HG03039 (cell line): ENCODE measurements around the gene SGPP1.
"Not testable (repeated sequence)": the region's sequence is repeated elsewhere in the genome, so short reads cannot be mapped to it uniquely, and the experiment has no call there.

ENCODE experiments used
- ATAC-seq: cut with Tn5 transposase; IDR thresholded peaks from one replicate; pipeline ENCODE4 v1.9.1; 2021; ENCODE audit warnings: mild to moderate bottlenecking, moderate library complexity; ENCODE audit not compliant: unreplicated experiment

SGPP1 gene

GRCh38 chr14:63673886-63674497, 53.9 kb downstream of the SGPP1 start:
- no peak for ATAC-seq

- no peak for ATAC-seq
Measured at GRCh38 chr14:63673255-63673654, 54.6 kb downstream of the SGPP1 start.

- no peak for ATAC-seq
Measured at GRCh38 chr14:63672417-63673180, 55.3 kb downstream of the SGPP1 start.

GRCh38 chr14:63671987-63672386, 55.9 kb downstream of the SGPP1 start:
- ATAC-seq, result no peak

GRCh38 chr14:63670692-63671091, 57.2 kb downstream of the SGPP1 start:
- no peak for ATAC-seq

DNA sequence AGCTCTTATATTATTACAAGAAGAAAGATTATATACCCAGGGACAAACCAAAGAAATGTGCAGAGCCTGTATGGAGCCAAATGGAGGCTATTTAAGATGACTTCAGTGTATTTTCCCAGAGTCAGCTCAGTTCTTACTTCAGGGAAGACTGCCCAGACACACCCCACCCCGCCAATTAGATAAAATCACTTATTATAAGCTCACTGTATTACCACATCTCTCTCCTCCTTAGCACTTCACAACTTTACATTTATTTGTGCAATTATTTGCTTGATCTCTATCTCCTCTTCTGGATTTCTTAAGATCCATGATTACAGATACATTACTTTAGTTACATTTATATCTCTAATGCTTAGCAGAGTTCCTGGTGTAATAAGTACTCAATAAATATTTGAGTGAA, 61.5 kb downstream of the SGPP1 start:
- ATAC-seq, result no peak

DNA sequence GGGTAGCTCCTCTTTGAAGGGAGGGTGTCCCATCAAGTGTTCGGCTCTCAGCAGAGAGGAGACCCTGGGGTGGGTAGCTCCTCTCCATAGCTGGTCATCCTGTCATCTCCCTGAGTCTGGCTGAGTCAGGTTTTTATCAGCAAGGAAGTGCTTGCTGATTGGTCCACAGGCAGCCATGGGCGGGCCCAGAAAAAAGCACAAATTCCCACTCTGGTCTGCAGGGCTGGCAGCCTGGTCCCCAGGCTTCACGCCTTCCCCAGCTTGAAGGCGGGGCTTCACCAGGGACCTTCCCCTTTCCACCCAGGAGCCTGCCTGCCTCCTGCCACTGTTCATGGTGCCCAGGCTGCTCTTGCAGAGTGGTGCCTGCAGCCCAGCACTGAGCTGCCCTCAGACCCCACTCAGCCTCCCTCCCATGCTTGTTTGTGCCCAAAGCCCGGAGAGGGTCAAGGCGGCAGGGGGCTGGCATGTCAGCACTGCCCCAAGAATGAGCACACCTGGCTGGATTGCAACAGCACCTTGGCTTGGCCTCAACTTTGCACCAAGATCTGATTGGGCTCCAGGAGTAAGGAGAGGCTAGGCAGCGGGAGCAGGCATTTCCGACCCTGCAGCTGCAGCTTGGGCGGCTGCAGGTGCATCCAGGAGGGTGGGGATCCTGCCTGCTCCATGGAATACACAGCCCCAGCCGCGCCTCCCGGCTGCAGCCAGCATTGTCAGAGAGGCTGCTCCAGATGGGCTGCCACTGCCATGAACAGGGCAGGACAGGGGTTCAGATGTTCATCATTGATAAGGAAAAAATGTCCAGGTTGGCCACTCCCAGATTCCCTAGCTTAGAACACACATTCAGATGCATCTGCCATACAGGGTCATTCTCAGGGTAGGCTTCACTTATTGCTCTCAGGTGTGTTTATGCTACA, 64.2 kb downstream of the SGPP1 start:
- no peak for ATAC-seq

GRCh38 chr14:63662776-63663175, 65.1 kb downstream of the SGPP1 start:
- ATAC-seq, result no peak

GRCh38 chr14:63661881-63662280, 66.0 kb downstream of the SGPP1 start:
- ATAC-seq, result not testable (repeated sequence)

DNA sequence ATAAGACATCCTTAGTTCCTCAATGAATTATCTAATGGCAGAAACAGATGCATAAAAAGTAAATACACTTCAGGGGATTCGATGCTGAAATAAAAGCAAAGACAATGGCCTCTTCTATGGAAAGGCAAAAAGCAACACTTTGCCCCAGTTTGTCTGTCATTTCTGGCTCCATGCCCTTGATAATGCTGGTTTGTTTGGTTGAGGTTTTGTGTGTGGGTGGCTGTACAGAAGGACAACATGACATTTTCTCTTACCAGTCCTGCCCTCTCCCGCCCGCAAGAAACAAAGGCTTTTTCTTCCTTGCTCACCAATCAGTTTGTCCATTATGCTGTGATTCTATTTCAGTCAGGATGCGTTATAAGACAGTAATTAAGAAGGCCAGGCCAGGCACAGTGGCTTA, 68.1 kb downstream of the SGPP1 start:
- no peak for ATAC-seq

DNA sequence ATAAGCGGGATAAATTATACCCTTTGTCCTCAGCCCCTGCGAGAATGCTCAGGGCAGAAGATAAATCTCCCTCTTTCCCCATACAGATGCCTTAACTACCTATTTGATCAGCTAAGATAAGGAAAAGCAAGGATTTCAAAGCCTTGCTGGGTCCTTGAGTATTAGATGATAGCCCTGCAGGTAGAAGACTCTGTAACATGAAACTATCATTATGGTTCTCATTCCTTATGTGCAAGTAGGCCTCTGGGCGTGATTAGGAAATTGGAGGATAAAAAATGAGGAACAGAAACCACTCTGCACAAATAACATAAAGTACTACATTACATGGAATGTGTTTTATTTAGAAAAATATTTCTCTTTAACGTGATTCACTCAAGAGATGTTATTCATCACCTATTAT, 71.7 kb downstream of the SGPP1 start:
- ATAC-seq, result no peak

DNA sequence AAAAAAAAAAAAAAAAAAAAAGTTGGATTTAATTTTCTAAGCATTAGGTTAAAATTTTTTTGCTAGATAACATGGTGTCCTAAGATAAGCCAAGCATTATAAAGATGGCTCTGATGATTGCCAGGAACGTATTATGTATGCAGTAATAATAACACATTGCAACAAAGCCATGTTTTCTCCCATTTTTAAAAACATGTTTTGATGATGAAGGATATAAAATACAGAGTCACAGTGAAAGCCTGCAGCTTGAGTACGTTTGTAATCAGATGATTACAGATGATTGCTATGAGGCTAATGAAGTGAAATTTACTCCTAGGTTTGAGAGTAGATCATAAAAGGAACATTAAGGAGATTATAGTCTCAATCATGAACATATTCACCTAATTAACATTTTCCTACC, 72.9 kb downstream of the SGPP1 start:
- ATAC-seq, result no peak

DNA sequence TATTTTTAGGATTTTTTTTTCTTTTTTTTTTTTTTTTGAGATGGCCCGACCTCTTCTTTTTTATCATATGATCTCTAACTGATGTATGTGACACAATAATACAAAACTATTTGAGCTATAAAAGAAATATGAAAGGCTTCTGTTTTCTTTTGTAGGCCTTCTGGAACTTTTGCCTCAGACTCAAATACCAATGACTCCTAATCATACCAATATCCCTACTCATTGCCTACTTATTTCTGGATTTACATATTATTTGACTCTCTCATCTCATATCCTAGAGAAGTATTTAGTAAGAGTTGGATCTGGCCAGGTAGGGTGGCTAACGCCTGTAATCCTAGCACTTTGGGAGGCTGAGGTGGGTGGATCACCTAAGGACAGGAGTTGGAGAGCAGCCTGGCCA, 73.5 kb downstream of the SGPP1 start:
- ATAC-seq, result no peak

DNA sequence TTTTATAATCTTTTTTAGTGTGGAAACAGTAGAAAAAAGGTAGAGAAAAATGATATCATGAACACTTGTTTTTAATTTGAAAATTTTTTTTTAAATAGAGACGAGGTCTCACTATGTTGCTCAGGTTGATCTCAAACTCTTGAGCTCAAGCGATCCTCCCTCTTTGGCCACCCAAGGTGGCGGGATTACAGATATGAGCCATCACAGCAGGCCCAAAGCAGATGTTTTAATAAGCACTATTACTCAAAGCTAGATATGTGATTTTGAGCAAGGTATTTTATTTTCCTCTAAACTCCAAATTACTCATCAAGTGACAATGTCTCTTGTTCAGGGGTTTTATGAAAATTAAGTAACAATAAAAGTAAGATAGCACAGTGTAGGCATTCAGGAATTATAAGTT, 75.5 kb downstream of the SGPP1 start:
- ATAC-seq, result no peak

DNA sequence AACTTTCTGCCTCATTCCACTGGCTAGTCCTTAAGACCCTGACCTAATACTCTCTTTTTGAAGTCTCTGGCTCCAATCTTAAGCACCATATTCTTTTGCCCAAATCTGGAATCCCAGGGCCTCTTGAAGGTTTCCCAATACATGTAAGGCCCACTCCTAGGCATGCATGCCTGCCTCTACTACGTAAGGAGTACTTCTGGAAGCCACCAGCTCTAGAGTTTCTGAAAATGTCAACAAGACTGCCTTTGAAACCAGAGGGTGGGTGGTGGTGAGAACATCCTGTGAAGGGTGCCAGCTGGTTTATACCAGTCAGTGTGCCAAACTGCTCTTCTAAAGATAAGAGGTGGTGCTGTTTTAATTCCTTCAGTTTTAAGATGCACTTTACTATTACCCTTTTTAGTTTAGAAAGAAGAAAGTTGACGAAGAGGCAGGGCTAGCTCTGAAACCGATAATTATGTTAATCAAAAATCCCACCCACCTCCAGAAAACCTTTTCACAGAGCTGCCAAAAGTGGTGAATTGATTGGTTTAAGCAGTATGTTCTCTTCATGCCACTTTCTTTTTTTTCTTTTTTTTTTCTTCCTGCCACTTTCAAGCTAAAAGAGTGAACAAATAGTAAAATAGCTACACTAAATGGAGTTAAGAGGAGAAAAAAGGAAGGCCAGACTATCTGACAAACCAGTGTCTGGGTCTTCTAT, 77.5 kb downstream of the SGPP1 start:
- no peak for ATAC-seq

DNA sequence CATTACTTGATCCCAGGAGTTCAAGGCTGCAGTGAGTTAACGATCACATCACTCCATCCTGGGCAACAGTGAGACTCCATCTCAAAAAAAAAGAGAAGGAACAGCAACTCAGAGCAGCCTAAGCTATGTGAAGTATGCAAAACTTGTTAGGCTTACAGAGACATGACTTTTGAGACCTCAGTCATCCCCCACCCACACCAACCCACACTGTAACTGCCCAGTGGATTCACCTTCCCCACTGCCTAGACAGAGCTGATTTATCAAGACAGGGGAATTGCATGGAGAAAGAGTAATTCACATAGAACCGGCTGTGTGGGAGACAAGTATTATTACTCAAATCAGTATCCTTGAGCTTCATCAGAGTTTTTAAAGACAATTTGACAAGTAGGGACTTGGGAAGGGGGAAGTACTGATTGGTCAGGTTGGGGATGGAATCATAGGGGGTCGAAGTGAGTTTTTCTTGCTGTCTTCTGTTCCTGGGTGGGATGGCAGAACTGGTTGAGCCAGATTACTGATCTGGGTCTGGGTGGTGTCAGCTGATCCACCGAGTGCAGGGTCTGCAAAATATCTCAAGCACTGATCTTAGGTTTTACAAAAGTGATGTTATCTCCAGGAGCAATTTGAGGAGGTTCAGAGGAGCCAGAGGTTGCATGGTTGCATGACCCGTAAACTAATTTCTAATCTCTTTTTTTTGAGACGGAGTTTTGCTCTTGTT, 80.0 kb downstream of the SGPP1 start:
- peak; percentile 64 for ATAC-seq

- no peak for ATAC-seq
Measured at GRCh38 chr14:63644741-63645140, 83.1 kb downstream of the SGPP1 start.

- ATAC-seq, result no peak
Measured at GRCh38 chr14:63642656-63643382, 85.0 kb downstream of the SGPP1 start.

GRCh38 chr14:63642229-63642611, 85.6 kb downstream of the SGPP1 start:
- ATAC-seq, result peak; percentile 46
